LNCaP clone FGC (cell line): ENCODE data around the gene CYP27B1.

Source experiments
- DNase-seq: peaks from one replicate; pipeline ENCODE4 v3.0.0-alpha.2; 2011; ENCODE audit warnings: low read depth
- H3K4me3 ChIP-seq: 2 replicates; pipeline ENCODE4 v1.5.1; 2011; ENCODE audit warnings: mild to moderate bottlenecking, low read depth, low read length, control low read depth
- CTCF ChIP-seq: IDR thresholded peaks from 2 replicates; pipeline ENCODE4 v1.5.1; 2012; ENCODE audit warnings: mild to moderate bottlenecking; ENCODE audit not compliant: control insufficient read depth, insufficient read depth; ENCODE audit errors: extremely low read depth

The CYP27B1 gene

DNA sequence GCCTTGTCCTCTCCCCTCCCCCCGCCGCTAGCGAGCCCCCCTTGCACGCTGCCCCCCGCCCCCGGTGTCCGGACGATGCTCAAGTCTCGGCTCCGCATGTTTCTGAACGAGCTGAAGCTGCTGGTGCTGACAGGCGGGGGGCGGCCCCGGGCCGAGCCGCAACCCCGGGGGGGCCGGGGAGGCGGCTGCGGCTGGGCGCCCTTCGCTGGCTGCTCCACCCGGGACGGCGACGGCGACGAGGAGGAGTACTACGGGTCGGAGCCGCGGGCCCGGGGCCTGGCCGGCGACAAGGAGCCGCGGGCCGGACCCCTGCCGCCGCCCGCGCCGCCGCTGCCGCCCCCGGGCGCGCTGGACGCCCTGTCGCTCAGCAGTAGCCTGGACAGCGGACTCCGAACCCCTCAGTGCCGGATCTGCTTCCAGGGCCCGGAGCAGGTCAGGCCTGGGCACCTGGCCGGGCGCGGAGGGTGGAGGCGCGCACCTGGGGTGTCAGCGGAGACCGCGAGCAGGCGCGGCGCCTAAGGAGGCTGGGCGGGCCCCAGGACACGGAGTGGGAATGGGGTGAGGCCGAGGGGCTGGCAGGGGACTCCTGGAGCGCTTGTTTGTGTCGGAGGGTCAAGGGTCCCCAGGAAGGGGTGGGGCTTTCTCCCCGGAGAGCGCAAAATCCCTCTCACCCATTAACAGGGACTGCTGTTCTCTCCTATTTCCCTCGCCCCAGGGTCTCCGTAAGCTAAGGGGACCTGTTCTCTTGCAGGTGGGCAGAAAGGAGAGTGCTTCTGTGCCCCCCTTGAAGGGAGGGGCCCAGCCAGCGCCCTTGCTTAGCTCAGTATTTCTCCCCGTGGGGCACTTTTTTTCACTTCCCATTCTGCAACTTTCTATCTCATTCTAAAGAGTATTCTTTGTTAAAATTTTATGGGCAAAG, 11.2 kb downstream of the CYP27B1 start:
- H3K4me3 ChIP-seq = peak overlapping the region; percentile 77
- no peak for DNase-seq
- no peak for TF ChIP-seq CTCF

GRCh38 chr12:57755194-57755453, 11.8 kb downstream of the CYP27B1 start:
- H3K4me3 ChIP-seq = peak overlapping the region; percentile 77
- TF ChIP-seq CTCF = no peak
- no peak for DNase-seq

DNA sequence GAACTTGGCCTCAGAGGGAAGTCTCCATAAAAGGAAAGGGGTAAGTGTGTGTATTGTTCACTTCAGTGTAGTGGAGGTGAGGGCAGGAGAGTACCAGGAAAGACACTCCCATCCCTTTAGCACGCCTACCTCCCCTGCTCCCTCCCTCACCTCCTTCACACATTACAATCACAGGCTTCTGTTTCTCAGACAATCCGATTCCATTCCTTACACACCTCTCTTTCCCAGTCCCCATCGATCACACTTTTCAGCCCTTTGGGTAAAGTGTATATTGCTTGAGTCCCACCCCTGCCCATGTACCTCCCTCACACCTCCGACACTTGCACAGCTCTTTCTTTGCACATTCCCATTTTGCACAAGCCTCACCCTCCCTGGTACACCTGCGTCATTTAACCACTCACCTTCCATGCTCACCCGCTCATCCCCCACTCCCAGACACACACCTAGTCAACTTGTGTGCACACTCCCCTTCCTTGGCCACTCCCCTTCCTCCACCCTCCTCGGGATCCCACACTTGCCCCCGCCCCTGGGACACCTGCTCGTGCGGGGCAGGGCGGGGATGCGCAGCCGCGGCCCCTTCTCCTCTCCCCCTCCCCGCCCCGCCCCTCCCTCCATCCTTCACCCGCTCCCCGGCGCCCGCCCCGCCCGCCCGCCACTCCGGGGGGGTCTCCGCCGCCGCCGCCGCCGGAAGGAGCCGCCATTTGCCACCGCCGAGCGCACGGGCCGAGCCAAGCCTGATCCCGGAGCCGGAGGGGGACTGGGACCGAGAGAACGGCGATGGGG, 12.3 kb downstream of the CYP27B1 start, which contains the start of gene MARCHF9:
Gene MARCHF9 (plus strand): TSS at position 693 of the 783 bp plus-strand sequence. CDS start 426 bp downstream, outside the sequence.
- peak; percentile 46 for DNase-seq
- H3K4me3 ChIP-seq = peak within 1 kb of the TSS; percentile 77
- no peak for TF ChIP-seq CTCF

GRCh38 chr12:57753756-57754337, 13.0 kb downstream of the CYP27B1 start:
- H3K4me3 ChIP-seq = peak overlapping the region; percentile 77
- no peak for TF ChIP-seq CTCF
- DNase-seq = no peak

- no peak for TF ChIP-seq CTCF
Measured at GRCh38 chr12:57752668-57753000, 14.2 kb downstream of the CYP27B1 start.

DNA sequence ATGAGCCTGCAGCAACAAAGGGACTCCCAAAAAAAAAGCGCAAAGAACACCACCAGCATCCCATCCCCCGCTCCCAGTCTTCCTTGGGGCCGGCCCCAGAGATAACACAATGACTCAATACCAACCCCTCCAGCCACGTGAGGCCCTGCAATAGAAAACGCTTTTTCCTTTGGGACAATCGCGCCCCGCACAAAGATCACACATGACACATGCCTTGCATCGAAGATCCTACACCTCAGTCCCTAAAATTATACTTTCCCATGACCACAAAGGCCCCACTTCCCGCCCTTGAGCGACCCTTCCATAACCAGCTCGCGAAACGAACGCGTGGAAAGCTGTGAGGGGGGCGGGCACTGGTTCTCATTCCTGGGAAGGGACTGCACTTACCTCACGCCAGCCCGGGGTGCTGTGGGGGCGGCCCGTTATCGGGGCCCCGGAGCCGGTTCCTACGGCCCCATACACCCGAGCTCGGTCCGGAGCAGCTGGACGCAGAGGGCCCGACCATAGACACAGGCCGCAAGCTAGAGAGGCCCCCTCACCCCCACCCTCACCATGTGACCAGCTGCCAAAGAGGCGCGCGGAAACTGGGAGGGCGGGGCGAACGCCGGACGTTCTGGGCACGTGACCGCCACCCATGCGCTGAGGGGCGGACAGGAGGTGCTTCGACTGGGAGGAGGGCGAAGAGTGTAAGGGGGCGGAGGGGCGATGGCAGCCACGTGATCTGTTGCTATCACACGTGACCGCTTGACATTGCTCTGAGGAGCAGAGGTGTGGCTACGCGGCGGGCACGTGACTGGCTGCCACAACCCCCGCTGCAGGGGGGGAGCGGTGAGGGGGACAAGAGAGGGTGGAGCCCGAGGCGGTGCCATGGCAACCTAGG, 14.8 kb downstream of the CYP27B1 start, which contains the start of gene CDK4:
Gene CDK4 (minus strand): TSS at position 523 of the 880 bp plus-strand sequence. CDS start 593 bp downstream, outside the sequence.
- TF ChIP-seq CTCF = no peak
- peak within 1 kb of the TSS; percentile 98 for H3K4me3 ChIP-seq
- DNase-seq = peak; percentile 99

More at GRCh38 chr12:57752668-57753000, 14.2 kb downstream of the CYP27B1 start:
- peak overlapping the region; percentile 98 for H3K4me3 ChIP-seq
- no peak for DNase-seq
